HCT116 (cell line): ENCODE results near the gene NEURL1. TPM values are rescaled to one million over a fixed set of nuclear protein-coding genes. Genes with fewer than 3 reads are reported as not detected.

ENCODE experiments used
- ATAC-seq: fragments of 200-7000 bp; cut with Tn5 transposase; 2 replicates; pipeline ENCODE4 v1.9.1; 2020; ENCODE audit warnings: mild to moderate bottlenecking, moderate library complexity
- BruUV-seq: library from RNA; stranded (reverse); fragments of 400-500 nt; replicated peaks from 2 replicates; lab custom pipeline; 2021; lab: Mats Ljungman, UMichigan
- CTCF ChIA-PET: fragments of 300-600 bp; sonication (Branson Sonifier 250); formaldehyde crosslinking; loops from one replicate; lab custom pipeline; 2021; ENCODE audit warnings: antibody characterized with exemption; lab: Charles Lee
- POLR2A ChIA-PET: fragments of 300-600, 350-600 bp; sonication (Branson Sonifier 250); formaldehyde crosslinking; loops from one replicate; lab custom pipeline; 2021; ENCODE audit warnings: antibody characterized with exemption; lab: Charles Lee
- RAD21 ChIA-PET, 2 experiments: fragments of 300-600 bp; sonication (Branson Sonifier 250); formaldehyde crosslinking; loops; one replicate each; lab custom pipeline; 2023; ENCODE audit warnings: low total read pairs in 2 of 2; ENCODE audit not compliant: uncharacterized antibody in 2 of 2, unreplicated experiment in 2 of 2, low non-redundant PET in 1 of 2; lab: Charles Lee
- DNase-seq: peaks from one replicate; pipeline ENCODE4 v3.0.0-alpha.2; 2010; ENCODE audit warnings: low read depth, low spot score
- H2AFZ ChIP-seq: fragments of 200-600 bp; shearing (Covaris generic), sonication (generic); 2 replicates; pipeline ENCODE4 v1.6.1; 2017; ENCODE audit warnings: low read depth, mixed run types, mixed read lengths, antibody characterized with exemption, low read length; ENCODE audit not compliant: poor library complexity, severe bottlenecking
- H3K27ac ChIP-seq: 2 replicates; pipeline ENCODE4 v1.5.1; 2012; ENCODE audit warnings: low read depth, low read length
- H3K27me3 ChIP-seq: fragments of 200-600 bp; sonication (generic); 2 replicates; pipeline ENCODE4 v1.6.1; 2016; ENCODE audit warnings: mixed run types, low read length, mixed read lengths; ENCODE audit not compliant: insufficient read depth
- H3K36me3 ChIP-seq, 2 experiments: fragments of 200-500 bp in 1 of 2; fragments of 200-600 bp in 1 of 2; sonication (Bioruptor generic) in 1 of 2; sonication (generic) in 1 of 2; 2 replicates each; pipeline versions ENCODE4 v1.5.1 to v1.6.1; 2014 to 2016; ENCODE audit warnings: low read length in 2 of 2, inconsistent platforms in 1 of 2, mixed read lengths in 1 of 2, mixed run types in 1 of 2; ENCODE audit not compliant: insufficient read depth in 2 of 2, control insufficient read depth in 1 of 2
- H3K4me1 ChIP-seq, 2 experiments: fragments of 200-600 bp in 1 of 2; sonication (generic) in 1 of 2; 2 replicates each; pipeline versions ENCODE4 v1.5.1 to v1.6.1; 2012 to 2017; ENCODE audit warnings: low read length in 2 of 2, inconsistent platforms in 1 of 2, mild to moderate bottlenecking in 1 of 2, mixed read lengths in 1 of 2, mixed run types in 1 of 2, moderate library complexity in 1 of 2; ENCODE audit not compliant: insufficient read depth in 2 of 2, control insufficient read depth in 1 of 2
- H3K4me2 ChIP-seq: fragments of 200-600 bp; sonication (generic); 2 replicates; pipeline ENCODE4 v1.6.1; 2017; ENCODE audit warnings: mixed run types, low read length, mixed read lengths
- H3K4me3 ChIP-seq, 2 experiments: fragments of 200-600 bp in 1 of 2; sonication (generic) in 1 of 2; replicated peaks in 1 of 2; 2 replicates each; pipeline ENCODE4 v1.5.1; 2011 to 2016; ENCODE audit warnings: low read length in 2 of 2, control low read depth in 1 of 2, low read depth in 1 of 2, mild to moderate bottlenecking in 1 of 2, mixed read lengths in 1 of 2, mixed run types in 1 of 2
- H3K79me2 ChIP-seq: fragments of 200-600 bp; sonication (generic); 2 replicates; pipeline ENCODE4 v1.6.1; 2017; ENCODE audit warnings: mild to moderate bottlenecking, mixed run types, low read length, moderate library complexity, mixed read lengths; ENCODE audit not compliant: insufficient read depth
- H3K9ac ChIP-seq: fragments of 200-600 bp; sonication (generic); 2 replicates; pipeline ENCODE4 v1.6.1; 2016; ENCODE audit warnings: low read length, mixed read lengths
- H3K9me2 ChIP-seq: fragments of 200-600 bp; sonication (generic), shearing (Covaris generic); 2 replicates; pipeline ENCODE4 v1.6.1; 2017; ENCODE audit warnings: mixed run types, mild to moderate bottlenecking, moderate library complexity; ENCODE audit not compliant: insufficient read depth
- H3K9me3 ChIP-seq, 2 experiments: fragments of 200-500 bp in 1 of 2; fragments of 200-600 bp in 1 of 2; sonication (Bioruptor generic) in 1 of 2; sonication (generic) in 1 of 2; 2 replicates each; pipeline ENCODE4 v1.6.1; 2014 to 2017; ENCODE audit warnings: low read length in 2 of 2, mixed read lengths in 2 of 2, inconsistent platforms in 1 of 2, low read depth in 1 of 2, mild to moderate bottlenecking in 1 of 2, mixed run types in 1 of 2, moderate library complexity in 1 of 2; ENCODE audit not compliant: control insufficient read depth in 1 of 2, insufficient read depth in 1 of 2
- H4K20me1 ChIP-seq: fragments of 200-600 bp; sonication (generic), shearing (Covaris generic); 2 replicates; pipeline ENCODE4 v1.6.1; 2017; ENCODE audit warnings: mixed run types, mild to moderate bottlenecking, moderate library complexity; ENCODE audit not compliant: insufficient read depth
- CEBPB ChIP-seq: IDR thresholded peaks from 2 replicates; pipeline ENCODE4 v1.6.1; 2012; ENCODE audit warnings: low read depth
- ELF1 ChIP-seq: IDR thresholded peaks from 2 replicates; pipeline ENCODE4 v1.6.1; 2012; ENCODE audit warnings: low read depth, borderline replicate concordance
- EZH2 ChIP-seq: fragments of 200-600 bp; sonication (generic); IDR thresholded peaks from 2 replicates; pipeline ENCODE4 v1.6.1; 2017; ENCODE audit warnings: antibody characterized with exemption, mixed run types
- EZH2phosphoT487 ChIP-seq: fragments of 200-600 bp; IDR thresholded peaks from 2 replicates; pipeline ENCODE4 v1.6.1; 2018; ENCODE audit warnings: antibody characterized with exemption, borderline replicate concordance
- POLR2AphosphoS5 ChIP-seq: IDR thresholded peaks from 2 replicates; pipeline ENCODE4 v1.6.1; 2011; ENCODE audit warnings: mild to moderate bottlenecking, low read depth, low read length, moderate library complexity
- RAD21 ChIP-seq: IDR thresholded peaks from 2 replicates; pipeline ENCODE4 v1.6.1; 2012; ENCODE audit warnings: low read depth, mild to moderate bottlenecking
- SP1 ChIP-seq: IDR thresholded peaks from 2 replicates; pipeline ENCODE4 v1.6.1; 2012; ENCODE audit warnings: low read depth
- TCF7L2 ChIP-seq: IDR thresholded peaks from 2 replicates; pipeline ENCODE4 v1.7.0; 2011; ENCODE audit warnings: borderline replicate concordance, inconsistent platforms; ENCODE audit not compliant: insufficient read depth, insufficient read length; ENCODE audit errors: extremely low read depth
- ZNF274 ChIP-seq: fragments of 200-500 bp; sonication (Bioruptor generic); IDR thresholded peaks from 2 replicates; pipeline ENCODE4 v1.6.1; 2014; ENCODE audit warnings: mild to moderate bottlenecking, low read depth, low read length, inconsistent platforms
- intact Hi-C: fragments of 100-400 bp; cut with micrococcal nuclease; formaldehyde crosslinking; loops from 2 replicates; pipeline ENCODE4 v1.10.0; 2022
- total RNA-seq: library from RNA; stranded (reverse); gene quantifications from one replicate; pipeline ENCODE4 v1.2.1, GENCODE V29; 2021; ENCODE audit not compliant: unreplicated experiment
- TF ChIP-seq, protein P1 (sequence below): IDR thresholded peaks from 2 replicates; pipeline ENCODE4 v1.6.1; 2012; ENCODE audit warnings: low read depth
- TF ChIP-seq, protein P2 (sequence below): IDR thresholded peaks from 2 replicates; pipeline ENCODE4 v1.6.1; 2012
- TF ChIP-seq, protein P3 (sequence below), 3 experiments: fragments of 200-600 bp in 1 of 3; sonication (generic) in 1 of 3; IDR thresholded peaks in 2 of 3; conservative IDR thresholded peaks in 1 of 3; 2 replicates each; pipeline ENCODE4 v1.5.1; 2012 to 2017; ENCODE audit warnings: low read depth in 2 of 3, low read length in 2 of 3, antibody characterized with exemption in 1 of 3, borderline replicate concordance in 1 of 3, control low read depth in 1 of 3, mild to moderate bottlenecking in 1 of 3, mixed read lengths in 1 of 3, mixed run types in 1 of 3, moderate library complexity in 1 of 3; ENCODE audit not compliant: insufficient read depth in 1 of 3

NEURL1 gene
- total RNA-seq, 1 experiment from 2014 or later, result 1.4 TPM

DNA sequence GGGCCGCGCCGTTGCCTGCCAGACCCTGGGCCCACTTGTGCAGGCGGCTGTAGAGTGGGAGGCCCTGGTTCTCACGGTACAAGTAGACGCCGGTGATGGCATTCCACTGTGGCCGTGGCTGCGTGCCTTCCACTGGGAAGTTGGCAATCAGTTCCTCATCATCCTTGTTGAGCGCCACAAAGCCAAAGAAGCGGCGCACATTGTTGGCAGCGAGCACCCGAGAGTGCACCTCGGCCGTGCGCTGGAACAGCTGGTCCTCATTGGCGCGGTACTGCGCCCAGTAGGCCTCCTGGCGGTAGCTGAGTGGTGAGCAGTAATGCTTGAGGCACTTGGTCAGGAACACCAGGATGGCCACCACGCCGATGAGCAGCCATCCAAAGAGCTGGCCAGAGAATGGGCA is 46.3 kb upstream of the NEURL1 start:
- BruUV-seq, result no TSS peak
- H3K36me3 ChIP-seq, result peaks cover 60 to 68% of the 10 kb centered on the region in 2 experiments

More for the DNA sequence above, 46.3 kb upstream of the NEURL1 start:
- H3K9me3 ChIP-seq, result no peaks in the 10 kb centered on the region
- CTCF ChIA-PET, result no interaction called here
- H3K27ac ChIP-seq, result no peak overlapping the region; the same call in 1 of the 2 replicates
- RAD21 ChIA-PET, result no interaction called here
- ATAC-seq, result no peak
- peaks cover 9% of the 10 kb centered on the region; the same call in 1 of the 2 replicates for H3K79me2 ChIP-seq
- no peaks in the 10 kb centered on the region for H3K9me2 ChIP-seq
- no peak for DNase-seq
- H3K4me1 ChIP-seq, result peaks cover 8 to 39% of the 10 kb centered on the region in 2 experiments; a peak in 3 of 4 replicates
- H4K20me1 ChIP-seq, result no peaks in the 10 kb centered on the region
- H3K4me2 ChIP-seq, result no peak overlapping the region
- H3K9ac ChIP-seq, result no peak overlapping the region
- H2AFZ ChIP-seq, result no peak overlapping the region
- intact Hi-C loops, result no loop called here
- no peak overlapping the region for H3K4me3 ChIP-seq
- POLR2A ChIA-PET, result no interaction called here
- TF ChIP-seq, protein P1, sequence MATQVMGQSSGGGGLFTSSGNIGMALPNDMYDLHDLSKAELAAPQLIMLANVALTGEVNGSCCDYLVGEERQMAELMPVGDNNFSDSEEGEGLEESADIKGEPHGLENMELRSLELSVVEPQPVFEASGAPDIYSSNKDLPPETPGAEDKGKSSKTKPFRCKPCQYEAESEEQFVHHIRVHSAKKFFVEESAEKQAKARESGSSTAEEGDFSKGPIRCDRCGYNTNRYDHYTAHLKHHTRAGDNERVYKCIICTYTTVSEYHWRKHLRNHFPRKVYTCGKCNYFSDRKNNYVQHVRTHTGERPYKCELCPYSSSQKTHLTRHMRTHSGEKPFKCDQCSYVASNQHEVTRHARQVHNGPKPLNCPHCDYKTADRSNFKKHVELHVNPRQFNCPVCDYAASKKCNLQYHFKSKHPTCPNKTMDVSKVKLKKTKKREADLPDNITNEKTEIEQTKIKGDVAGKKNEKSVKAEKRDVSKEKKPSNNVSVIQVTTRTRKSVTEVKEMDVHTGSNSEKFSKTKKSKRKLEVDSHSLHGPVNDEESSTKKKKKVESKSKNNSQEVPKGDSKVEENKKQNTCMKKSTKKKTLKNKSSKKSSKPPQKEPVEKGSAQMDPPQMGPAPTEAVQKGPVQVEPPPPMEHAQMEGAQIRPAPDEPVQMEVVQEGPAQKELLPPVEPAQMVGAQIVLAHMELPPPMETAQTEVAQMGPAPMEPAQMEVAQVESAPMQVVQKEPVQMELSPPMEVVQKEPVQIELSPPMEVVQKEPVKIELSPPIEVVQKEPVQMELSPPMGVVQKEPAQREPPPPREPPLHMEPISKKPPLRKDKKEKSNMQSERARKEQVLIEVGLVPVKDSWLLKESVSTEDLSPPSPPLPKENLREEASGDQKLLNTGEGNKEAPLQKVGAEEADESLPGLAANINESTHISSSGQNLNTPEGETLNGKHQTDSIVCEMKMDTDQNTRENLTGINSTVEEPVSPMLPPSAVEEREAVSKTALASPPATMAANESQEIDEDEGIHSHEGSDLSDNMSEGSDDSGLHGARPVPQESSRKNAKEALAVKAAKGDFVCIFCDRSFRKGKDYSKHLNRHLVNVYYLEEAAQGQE, result no peak
- TF ChIP-seq POLR2AphosphoS5, result no peak
- TF ChIP-seq SP1, result no peak
- no peak for TF ChIP-seq TCF7L2
- TF ChIP-seq, protein P2, sequence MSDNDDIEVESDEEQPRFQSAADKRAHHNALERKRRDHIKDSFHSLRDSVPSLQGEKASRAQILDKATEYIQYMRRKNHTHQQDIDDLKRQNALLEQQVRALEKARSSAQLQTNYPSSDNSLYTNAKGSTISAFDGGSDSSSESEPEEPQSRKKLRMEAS, result no peak
- TF ChIP-seq ZNF274, result no peak
- no peak for TF ChIP-seq RAD21
- TF ChIP-seq CEBPB, result no peak
- no peak for TF ChIP-seq EZH2phosphoT487
- TF ChIP-seq ELF1, result no peak
- TF ChIP-seq EZH2, result no peak
- TF ChIP-seq, protein P3, sequence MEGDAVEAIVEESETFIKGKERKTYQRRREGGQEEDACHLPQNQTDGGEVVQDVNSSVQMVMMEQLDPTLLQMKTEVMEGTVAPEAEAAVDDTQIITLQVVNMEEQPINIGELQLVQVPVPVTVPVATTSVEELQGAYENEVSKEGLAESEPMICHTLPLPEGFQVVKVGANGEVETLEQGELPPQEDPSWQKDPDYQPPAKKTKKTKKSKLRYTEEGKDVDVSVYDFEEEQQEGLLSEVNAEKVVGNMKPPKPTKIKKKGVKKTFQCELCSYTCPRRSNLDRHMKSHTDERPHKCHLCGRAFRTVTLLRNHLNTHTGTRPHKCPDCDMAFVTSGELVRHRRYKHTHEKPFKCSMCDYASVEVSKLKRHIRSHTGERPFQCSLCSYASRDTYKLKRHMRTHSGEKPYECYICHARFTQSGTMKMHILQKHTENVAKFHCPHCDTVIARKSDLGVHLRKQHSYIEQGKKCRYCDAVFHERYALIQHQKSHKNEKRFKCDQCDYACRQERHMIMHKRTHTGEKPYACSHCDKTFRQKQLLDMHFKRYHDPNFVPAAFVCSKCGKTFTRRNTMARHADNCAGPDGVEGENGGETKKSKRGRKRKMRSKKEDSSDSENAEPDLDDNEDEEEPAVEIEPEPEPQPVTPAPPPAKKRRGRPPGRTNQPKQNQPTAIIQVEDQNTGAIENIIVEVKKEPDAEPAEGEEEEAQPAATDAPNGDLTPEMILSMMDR (IDR thresholded peaks at IDR 0.05 in 2 of 3, conservative IDR thresholded peaks at IDR 0.05 in 1 of 3; ENCODE audit: borderline replicate concordance in 1 of 3, insufficient read depth in 1 of 3, low read depth in 2 of 3, low read length in 2 of 3), result no peak
- H3K27me3 ChIP-seq, result no peaks in the 10 kb centered on the region
